A673 (cell line): ENCODE measurements around the gene PLXDC2. TPM values are rescaled to one million over a fixed set of nuclear protein-coding genes. Genes with fewer than 3 reads are reported as not detected.

Source experiments
- BruUV-seq: library from RNA; stranded (reverse); fragments of 400-500 nt; replicated peaks from 2 replicates; lab custom pipeline; 2021; lab: Mats Ljungman, UMichigan
- CTCF ChIA-PET: fragments of 300-600 bp; sonication (Branson Sonifier 250); formaldehyde crosslinking; loops from one replicate; lab custom pipeline; 2022; ENCODE audit warnings: antibody characterized with exemption; lab: Charles Lee
- POLR2A ChIA-PET: fragments of 300-600 bp; sonication (Branson Sonifier 250); formaldehyde crosslinking; loops from one replicate; lab custom pipeline; 2022; ENCODE audit warnings: antibody characterized with exemption; ENCODE audit not compliant: low non-redundant PET; lab: Charles Lee
- DNase-seq: peaks from one replicate; pipeline ENCODE4 v3.0.0-alpha.2; 2015; ENCODE audit warnings: low spot score
- H3K27ac ChIP-seq: fragments of 200-600 bp; sonication (generic); 2 replicates; pipeline ENCODE4 v1.5.1; 2016; ENCODE audit warnings: mixed run types, low read depth, mild to moderate bottlenecking, mixed read lengths, antibody characterized with exemption, low read length; ENCODE audit not compliant: poor library complexity, severe bottlenecking
- H3K27me3 ChIP-seq: fragments of 200-600 bp; sonication (generic); replicated peaks from 2 replicates; pipeline ENCODE4 v1.6.1; 2017; ENCODE audit warnings: mixed run types, low read depth, mild to moderate bottlenecking, mixed read lengths, antibody characterized with exemption, low read length; ENCODE audit not compliant: insufficient read depth, poor library complexity
- H3K36me3 ChIP-seq: fragments of 200-600 bp; sonication (generic); 2 replicates; pipeline ENCODE4 v1.6.1; 2016; ENCODE audit warnings: mixed run types, mild to moderate bottlenecking, mixed read lengths, antibody characterized with exemption, low read length; ENCODE audit not compliant: insufficient read depth, poor library complexity, severe bottlenecking
- H3K4me1 ChIP-seq: fragments of 200-600 bp; sonication (generic); 2 replicates; pipeline ENCODE4 v1.6.1; 2017; ENCODE audit warnings: mixed run types, mild to moderate bottlenecking, mixed read lengths, antibody characterized with exemption, low read length; ENCODE audit not compliant: insufficient read depth, poor library complexity, severe bottlenecking
- H3K4me3 ChIP-seq: fragments of 200-600 bp; sonication (generic); 2 replicates; pipeline ENCODE4 v1.5.1; 2016; ENCODE audit warnings: low read depth, mixed run types, mild to moderate bottlenecking, mixed read lengths, low read length; ENCODE audit not compliant: poor library complexity, severe bottlenecking
- H3K9me3 ChIP-seq: fragments of 200-600 bp; sonication (generic); 2 replicates; pipeline ENCODE4 v1.6.1; 2016; ENCODE audit warnings: mixed run types, low read depth, mild to moderate bottlenecking, mixed read lengths, antibody characterized with exemption, low read length; ENCODE audit not compliant: poor library complexity, severe bottlenecking
- CTCF ChIP-seq: fragments of 300-800, 200-600 bp; sonication (generic); conservative IDR thresholded peaks from 2 replicates; pipeline ENCODE4 v1.5.1; 2017; ENCODE audit warnings: low read depth, mild to moderate bottlenecking, antibody characterized with exemption, low read length, moderate library complexity, mixed read lengths
- EZH2 ChIP-seq: fragments of 200-600 bp; sonication (generic); IDR thresholded peaks from 2 replicates; pipeline ENCODE4 v1.6.1; 2017; ENCODE audit warnings: borderline replicate concordance, low read depth, mild to moderate bottlenecking, mixed read lengths, antibody characterized with exemption, low read length; ENCODE audit not compliant: poor library complexity, severe bottlenecking
- intact Hi-C: fragments of 100-400 bp; cut with micrococcal nuclease; formaldehyde crosslinking; loops from one replicate; pipeline ENCODE4 v1.10.0; 2022; ENCODE audit not compliant: unreplicated experiment
- total RNA-seq: library from RNA; stranded (reverse); gene quantifications from 2 replicates; pipeline ENCODE4 v1.2.3, GENCODE V29; 2021

PLXDC2 gene
- total RNA-seq, 1 experiment from 2014 or later, result 74.8 TPM

DNA sequence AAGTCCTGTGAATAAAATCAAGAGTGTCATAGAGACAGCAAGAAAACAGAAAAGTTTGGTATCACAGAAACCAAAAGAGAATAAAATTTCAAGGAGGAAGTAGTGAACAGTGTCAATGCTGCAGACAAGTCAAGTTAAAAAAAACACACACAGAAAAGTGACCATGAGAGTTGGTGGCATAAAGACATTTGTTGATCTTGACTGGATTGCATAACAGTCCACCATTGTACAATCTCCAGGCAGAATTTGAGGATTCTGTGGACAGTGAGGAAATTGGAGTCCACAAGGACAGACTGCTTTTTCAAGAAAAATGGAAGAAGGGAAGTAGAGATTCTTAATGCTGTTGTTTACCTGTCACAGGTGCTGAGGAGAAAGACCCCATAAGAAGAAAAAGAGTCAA, 412.5 kb downstream of the PLXDC2 start:
- peaks cover 35% of the 10 kb centered on the region for H3K4me1 ChIP-seq
- TF ChIP-seq EZH2 (no peak), CTCF (no peak)
- POLR2A ChIA-PET, result no interaction called here
- no TSS peak for BruUV-seq
- H3K36me3 ChIP-seq, result no peaks in the 10 kb centered on the region
- CTCF ChIA-PET, result no interaction called here
- no peaks in the 10 kb centered on the region for H3K9me3 ChIP-seq
- intact Hi-C loops, result no loop called here
- H3K27me3 ChIP-seq, result no peaks in the 10 kb centered on the region
- no peak overlapping the region for H3K4me3 ChIP-seq
- no peak overlapping the region for H3K27ac ChIP-seq
- DNase-seq, result no peak

DNA sequence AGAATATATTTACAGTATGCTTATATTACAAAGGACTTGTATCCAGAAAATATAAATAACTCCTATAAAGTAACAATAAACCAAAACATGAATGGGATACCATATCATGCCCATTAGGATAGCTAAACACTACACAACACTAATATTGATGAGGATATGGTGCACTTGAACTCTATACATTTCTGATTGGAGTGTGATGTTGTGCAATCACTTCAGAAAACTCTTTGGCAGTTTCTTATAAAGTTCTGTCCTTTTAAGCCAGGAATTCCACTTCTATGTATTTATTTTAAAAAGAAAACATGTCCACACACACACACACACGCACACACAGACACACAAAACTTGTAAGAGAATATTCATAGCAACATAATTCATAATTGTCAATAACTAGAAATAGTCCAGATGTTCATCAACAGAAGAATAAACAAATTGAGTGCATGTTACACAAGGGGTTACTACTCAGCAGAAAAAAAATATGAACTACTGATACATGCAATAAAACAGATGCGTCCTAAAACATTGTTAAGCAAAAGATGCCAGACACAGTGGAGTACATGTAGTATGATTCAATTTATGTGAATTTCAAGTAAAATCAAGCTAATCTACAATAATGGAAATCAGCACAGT, 416.0 kb downstream of the PLXDC2 start:
- Histone ChIP-seq H3K4me3 (no peak overlapping the region), H3K27ac (no peak overlapping the region), H3K36me3 (no peaks in the 10 kb centered on the region), H3K27me3 (no peaks in the 10 kb centered on the region), H3K4me1 (peaks cover 48% of the 10 kb centered on the region), H3K9me3 (no peaks in the 10 kb centered on the region)
- BruUV-seq, result no TSS peak
- intact Hi-C loops, result no loop called here
- TF ChIP-seq CTCF (no peak), EZH2 (no peak)
- POLR2A ChIA-PET, result no interaction called here
- CTCF ChIA-PET, result no interaction called here
- no peak for DNase-seq

GRCh38 chr10:20233423-20233822, 417.2 kb downstream of the PLXDC2 start:
- BruUV-seq, result no TSS peak
- DNase-seq, result peak; percentile 82
- H3K9me3 ChIP-seq, result no peaks in the 10 kb centered on the region
- H3K36me3 ChIP-seq, result no peaks in the 10 kb centered on the region
- no peak overlapping the region for H3K4me3 ChIP-seq
- TF ChIP-seq CTCF (no peak), EZH2 (no peak)
- H3K4me1 ChIP-seq, result peaks cover 51% of the 10 kb centered on the region
- intact Hi-C loops, result no loop called here
- ChIA-PET POLR2A (no interaction called here), CTCF (no interaction called here)
- H3K27me3 ChIP-seq, result no peaks in the 10 kb centered on the region
- no peak overlapping the region for H3K27ac ChIP-seq
